ENCODE data around the gene NME2. TPM values are rescaled to one million over a fixed set of nuclear protein-coding genes. Genes with fewer than 3 reads are reported as not detected.
A peak's percentile ranks its signal among the peaks of the same experiment; 100 is the strongest.
"Not testable (repeated sequence)": the region's sequence is repeated elsewhere in the genome, so short reads cannot be mapped to it uniquely, and the experiment has no call there.

NME2 gene
- total RNA-seq, 1 donor from 2014 or later: 321 TPM

DNA sequence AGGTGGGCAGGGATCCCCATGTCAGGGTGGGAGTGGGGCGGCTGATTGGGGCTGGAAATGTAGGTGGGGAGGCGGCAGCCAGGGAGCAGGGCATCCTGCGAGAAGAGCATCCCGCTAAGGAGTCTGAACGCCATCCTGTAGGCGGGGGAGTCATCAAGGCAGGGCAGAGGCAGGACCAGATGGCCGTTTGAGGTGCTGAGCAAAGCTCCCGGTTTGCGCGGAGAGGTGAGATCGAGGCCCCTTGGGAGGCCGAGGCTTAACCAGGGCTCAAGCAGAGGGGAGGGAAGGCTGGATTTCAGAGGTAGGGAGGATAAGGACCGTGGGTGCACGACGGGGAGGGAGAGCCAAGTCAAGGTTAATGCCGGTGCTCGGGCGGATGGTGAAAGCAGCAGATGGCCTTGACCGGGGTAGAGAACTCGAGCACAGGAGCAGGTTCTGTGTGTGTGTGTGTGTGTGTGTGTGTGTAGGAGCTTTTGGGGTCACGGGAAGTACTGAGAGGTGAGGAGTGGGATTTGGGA is 472 bp upstream of the NME2 start:
- H3K36me3 ChIP-seq: peaks cover 47% of the 10 kb centered on the region
- H3K9me3 ChIP-seq: no peaks in the 10 kb centered on the region
- peaks cover 16% of the 10 kb centered on the region for H3K4me1 ChIP-seq
- peak overlapping the region; percentile 88 for H3K4me3 ChIP-seq
- DNase-seq (no peak), ATAC-seq (peak; percentile 10 to 13)
- H3K27ac ChIP-seq: peak overlapping the region; percentile 94
- TF ChIP-seq, protein P1, sequence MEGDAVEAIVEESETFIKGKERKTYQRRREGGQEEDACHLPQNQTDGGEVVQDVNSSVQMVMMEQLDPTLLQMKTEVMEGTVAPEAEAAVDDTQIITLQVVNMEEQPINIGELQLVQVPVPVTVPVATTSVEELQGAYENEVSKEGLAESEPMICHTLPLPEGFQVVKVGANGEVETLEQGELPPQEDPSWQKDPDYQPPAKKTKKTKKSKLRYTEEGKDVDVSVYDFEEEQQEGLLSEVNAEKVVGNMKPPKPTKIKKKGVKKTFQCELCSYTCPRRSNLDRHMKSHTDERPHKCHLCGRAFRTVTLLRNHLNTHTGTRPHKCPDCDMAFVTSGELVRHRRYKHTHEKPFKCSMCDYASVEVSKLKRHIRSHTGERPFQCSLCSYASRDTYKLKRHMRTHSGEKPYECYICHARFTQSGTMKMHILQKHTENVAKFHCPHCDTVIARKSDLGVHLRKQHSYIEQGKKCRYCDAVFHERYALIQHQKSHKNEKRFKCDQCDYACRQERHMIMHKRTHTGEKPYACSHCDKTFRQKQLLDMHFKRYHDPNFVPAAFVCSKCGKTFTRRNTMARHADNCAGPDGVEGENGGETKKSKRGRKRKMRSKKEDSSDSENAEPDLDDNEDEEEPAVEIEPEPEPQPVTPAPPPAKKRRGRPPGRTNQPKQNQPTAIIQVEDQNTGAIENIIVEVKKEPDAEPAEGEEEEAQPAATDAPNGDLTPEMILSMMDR (IDR thresholded peaks at IDR 0.05): no peak
- intact Hi-C loops (cut with DNase I): no loop called here
- H3K27me3 ChIP-seq (ENCODE audit: low read depth): no peaks in the 10 kb centered on the region

DNA sequence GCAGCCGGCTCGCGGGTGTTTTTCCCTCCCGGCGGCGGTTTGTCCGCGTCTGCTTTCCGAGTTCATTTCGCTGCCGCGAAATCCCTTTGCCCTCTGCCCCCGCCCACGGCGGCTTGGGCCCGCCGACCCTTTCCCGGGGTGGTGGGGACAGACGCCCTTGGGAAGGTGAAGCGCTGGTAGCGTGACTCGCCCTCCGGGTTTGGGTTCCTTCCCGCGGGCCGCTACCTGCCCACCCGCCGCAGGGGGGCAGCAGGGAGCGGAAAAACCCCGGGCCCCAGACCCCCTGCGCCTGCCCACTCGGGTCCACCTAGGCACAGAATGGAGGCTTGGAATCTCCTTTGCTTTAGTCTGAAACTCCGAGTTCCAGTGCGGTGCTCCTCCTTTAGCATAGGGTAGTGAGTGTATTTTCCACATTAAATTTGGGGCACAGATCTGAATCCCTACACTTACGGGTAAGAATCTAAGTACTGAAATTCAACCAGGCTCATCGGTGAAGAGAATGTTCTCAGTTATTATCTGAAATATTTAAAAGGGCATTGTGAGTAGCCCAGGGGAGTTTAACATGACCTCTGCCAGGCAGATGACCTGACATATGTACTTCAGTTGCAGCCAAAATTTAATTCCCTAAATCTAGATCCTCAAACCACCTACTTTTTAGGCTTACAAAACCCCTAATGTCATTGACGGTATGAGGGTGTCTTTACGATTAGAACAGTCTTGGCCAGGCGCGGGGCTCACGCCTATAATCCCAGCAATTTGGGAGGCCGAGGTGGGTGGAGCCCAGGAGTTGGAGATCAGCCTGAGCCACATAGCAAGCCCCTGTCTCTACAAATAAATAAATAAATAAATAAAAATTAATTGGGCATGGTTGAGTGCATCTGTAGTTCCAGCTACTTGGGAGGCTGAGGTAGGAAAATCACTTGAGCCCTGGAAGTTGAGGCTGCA is 1.0 kb downstream of the NME2 start:
- H3K27ac ChIP-seq: peak overlapping the region; percentile 94
- DNase-seq: no peak

DNA sequence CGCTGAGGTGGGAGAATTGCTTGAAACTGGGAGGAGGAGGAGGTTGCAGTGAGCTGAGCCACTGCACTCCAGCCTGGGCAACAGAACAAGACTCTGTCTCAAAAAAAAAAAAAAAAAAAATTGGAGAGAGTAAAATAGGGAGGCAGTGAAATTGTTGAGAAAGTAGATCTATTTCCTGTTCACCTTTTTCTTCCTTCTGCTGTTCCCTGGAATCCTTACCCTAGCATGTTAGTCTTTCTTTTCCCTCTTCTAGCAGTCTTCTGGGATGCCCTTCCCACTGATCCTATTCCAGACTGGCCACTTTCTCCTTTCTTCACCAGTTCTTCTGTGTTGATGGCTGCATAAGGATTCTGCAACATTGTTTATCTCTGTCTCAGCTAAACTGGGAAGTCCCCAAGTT is 3.1 kb downstream of the NME2 start:
- DNase-seq (no peak), ATAC-seq (no peak)
- Histone ChIP-seq H3K9me3 (no peaks in the 10 kb centered on the region), H3K27ac (no peak overlapping the region), H3K4me3 (no peak overlapping the region), H3K36me3 (peaks cover 55% of the 10 kb centered on the region), H3K27me3 (ENCODE audit: low read depth) (no peaks in the 10 kb centered on the region), H3K4me1 (peaks cover 16% of the 10 kb centered on the region)
- intact Hi-C loops (cut with DNase I): no loop called here
- TF ChIP-seq, protein P1 (IDR thresholded peaks at IDR 0.05): no peak

More for the DNA sequence above, 1.0 kb downstream of the NME2 start:
- Histone ChIP-seq H3K9me3 (no peaks in the 10 kb centered on the region), H3K4me1 (peaks cover 16% of the 10 kb centered on the region), H3K4me3 (peak overlapping the region; percentile 88), H3K27me3 (ENCODE audit: low read depth) (no peaks in the 10 kb centered on the region), H3K36me3 (peaks cover 47% of the 10 kb centered on the region)
- intact Hi-C loops (cut with DNase I): no loop called here
- ATAC-seq: peak; percentile 69
- TF ChIP-seq, protein P1 (IDR thresholded peaks at IDR 0.05): peak; percentile 65

DNA sequence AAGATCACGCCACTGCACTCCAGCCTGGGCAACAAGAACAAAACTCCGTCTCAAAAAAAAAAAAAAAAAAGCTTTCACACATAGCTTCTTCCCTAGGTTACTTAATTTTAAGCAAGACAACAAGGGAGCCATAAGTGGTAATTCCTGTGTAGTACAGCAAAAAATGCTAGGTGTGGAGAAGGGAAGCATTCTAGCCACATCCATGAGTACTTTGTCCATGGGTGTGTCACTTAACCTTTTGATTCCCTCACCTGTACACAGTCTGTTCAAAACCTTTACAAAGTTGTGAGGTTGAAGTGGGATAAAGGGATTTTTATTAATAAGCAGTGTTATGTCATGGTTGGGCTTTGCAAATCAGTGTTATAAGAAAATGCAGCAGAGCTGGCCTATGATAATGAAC is 4.5 kb downstream of the NME2 start:
- Histone ChIP-seq H3K27me3 (ENCODE audit: low read depth) (no peaks in the 10 kb centered on the region), H3K9me3 (no peaks in the 10 kb centered on the region), H3K27ac (no peak overlapping the region), H3K4me3 (no peak overlapping the region), H3K4me1 (peaks cover 9% of the 10 kb centered on the region), H3K36me3 (peaks cover 64% of the 10 kb centered on the region)
- no peak for ATAC-seq
- TF ChIP-seq, protein P1 (IDR thresholded peaks at IDR 0.05): no peak
- intact Hi-C loops (cut with DNase I): no loop called here
- DNase-seq: no peak

DNA sequence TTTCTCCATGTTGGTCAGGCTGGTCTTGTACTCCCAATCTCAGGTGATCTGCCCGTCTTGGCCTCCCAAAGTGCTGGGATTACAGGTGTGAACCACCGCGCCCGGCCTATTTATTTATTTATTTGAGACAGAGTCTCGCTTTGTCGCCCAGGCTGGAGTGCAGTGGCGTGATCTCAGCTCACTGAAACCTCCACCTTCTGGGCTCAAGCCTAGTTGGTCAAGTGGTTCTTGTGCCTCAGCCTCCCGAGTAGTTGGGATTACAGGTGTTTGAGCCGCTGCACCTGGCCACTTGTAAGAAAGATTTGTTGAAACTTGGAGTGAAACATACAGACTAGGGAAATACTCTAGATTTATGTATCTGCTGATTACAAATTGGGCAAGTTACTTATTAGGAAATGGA is 5.8 kb downstream of the NME2 start:
- H3K4me1 ChIP-seq; H3K9me3 ChIP-seq; DNase-seq; H3K27ac ChIP-seq; ATAC-seq; H3K4me3 ChIP-seq; H3K27me3 ChIP-seq (ENCODE audit: low read depth); intact Hi-C loops (cut with DNase I): not testable (repeated sequence)
- H3K36me3 ChIP-seq: peaks cover 64% of the 10 kb centered on the region

DNA sequence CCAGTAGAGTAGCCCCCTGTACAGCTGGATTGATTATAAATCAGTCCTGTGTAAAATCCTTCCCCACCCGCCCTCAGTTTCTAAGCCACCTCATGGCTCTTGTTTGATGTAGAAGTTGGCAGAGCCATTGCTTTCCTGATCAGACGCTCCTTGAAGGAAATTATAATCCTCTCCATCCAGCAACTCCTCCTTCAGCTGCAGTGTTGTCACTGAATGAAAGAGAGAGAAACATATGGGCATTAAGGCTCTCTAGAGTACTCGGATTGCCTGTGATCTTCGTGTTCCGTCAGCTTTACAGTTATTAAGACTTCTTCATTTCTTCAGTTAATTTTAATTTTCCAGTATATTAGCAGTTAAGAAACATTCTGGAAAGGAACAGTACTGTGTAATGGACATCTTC is 14.3 kb downstream of the NME2 start:
- intact Hi-C loops (cut with DNase I): no loop called here
- Histone ChIP-seq H3K27ac (no peak overlapping the region), H3K36me3 (peaks cover 59% of the 10 kb centered on the region)

More for the DNA sequence above, 14.3 kb downstream of the NME2 start:
- TF ChIP-seq, protein P1 (IDR thresholded peaks at IDR 0.05): no peak
- no peaks in the 10 kb centered on the region for H3K27me3 ChIP-seq (ENCODE audit: low read depth)
- H3K9me3 ChIP-seq: no peaks in the 10 kb centered on the region
- DNase-seq (no peak), ATAC-seq (no peak)
- no peak overlapping the region for H3K4me3 ChIP-seq
- H3K4me1 ChIP-seq: peaks cover 4% of the 10 kb centered on the region
